ENCODE measurements around the gene PNN.
"Not testable (repeated sequence)": the region's sequence is repeated elsewhere in the genome, so short reads cannot be mapped to it uniquely, and the experiment has no call there.

Gene PNN

DNA sequence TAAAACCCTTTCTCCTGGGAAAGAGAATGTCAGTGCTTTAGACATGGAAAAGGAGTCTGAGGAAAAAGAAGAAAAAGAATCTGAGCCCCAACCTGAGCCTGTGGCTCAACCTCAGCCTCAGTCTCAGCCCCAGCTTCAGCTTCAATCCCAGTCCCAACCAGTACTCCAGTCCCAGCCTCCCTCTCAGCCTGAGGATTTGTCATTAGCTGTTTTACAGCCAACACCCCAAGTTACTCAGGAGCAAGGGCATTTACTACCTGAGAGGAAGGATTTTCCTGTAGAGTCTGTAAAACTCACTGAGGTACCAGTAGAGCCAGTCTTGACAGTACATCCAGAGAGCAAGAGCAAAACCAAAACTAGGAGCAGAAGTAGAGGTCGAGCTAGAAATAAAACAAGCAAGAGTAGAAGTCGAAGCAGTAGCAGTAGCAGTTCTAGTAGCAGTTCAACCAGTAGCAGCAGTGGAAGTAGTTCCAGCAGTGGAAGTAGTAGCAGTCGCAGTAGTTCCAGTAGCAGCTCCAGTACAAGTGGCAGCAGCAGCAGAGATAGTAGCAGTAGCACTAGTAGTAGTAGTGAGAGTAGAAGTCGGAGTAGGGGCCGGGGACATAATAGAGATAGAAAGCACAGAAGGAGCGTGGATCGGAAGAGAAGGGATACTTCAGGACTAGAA lies 6.1 kb downstream of the PNN start:
- Histone ChIP-seq H3K4me1 (ENCODE audit: insufficient read depth, low read length) (peaks cover 9% of the 10 kb centered on the region; the same call in 1 of the 2 replicates), H3K27ac (ENCODE audit: low read depth, low read length) (no peak overlapping the region), H3K9ac (ENCODE audit: low read depth, low read length) (no peak overlapping the region), H3K36me3 (ENCODE audit: insufficient read depth, low read length) (peaks cover 95% of the 10 kb centered on the region), H3K9me3 (ENCODE audit: insufficient read depth, low read depth, low read length) (no peaks in the 10 kb centered on the region), H3K4me3 (ENCODE audit: low read length) (no peak overlapping the region), H3K27me3 (ENCODE audit: insufficient read depth, low read length) (no peaks in the 10 kb centered on the region)
- 94% methylated on average over 7 of the region's 7 CpGs for WGBS

DNA sequence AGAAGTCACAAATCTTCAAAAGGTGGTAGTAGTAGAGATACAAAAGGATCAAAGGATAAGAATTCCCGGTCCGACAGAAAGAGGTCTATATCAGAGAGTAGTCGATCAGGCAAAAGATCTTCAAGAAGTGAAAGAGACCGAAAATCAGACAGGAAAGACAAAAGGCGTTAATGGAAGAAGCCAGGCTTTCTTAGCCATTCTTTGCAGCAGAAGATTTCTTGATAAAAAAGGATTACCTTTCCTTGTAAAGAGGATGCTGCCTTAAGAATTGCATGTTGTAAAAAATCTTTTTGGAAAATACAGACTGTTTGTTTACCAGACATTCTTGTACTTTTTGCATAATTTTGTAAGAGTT lies 6.6 kb downstream of the PNN start:
- Histone ChIP-seq H3K27ac (ENCODE audit: low read depth, low read length) (no peak overlapping the region), H3K9me3 (ENCODE audit: insufficient read depth, low read depth, low read length) (no peaks in the 10 kb centered on the region), H3K4me3 (ENCODE audit: low read length) (no peak overlapping the region), H3K9ac (ENCODE audit: low read depth, low read length) (no peak overlapping the region), H3K4me1 (ENCODE audit: insufficient read depth, low read length) (peaks cover 5% of the 10 kb centered on the region; the same call in 1 of the 2 replicates), H3K36me3 (ENCODE audit: insufficient read depth, low read length) (peaks cover 90% of the 10 kb centered on the region), H3K27me3 (ENCODE audit: insufficient read depth, low read length) (no peaks in the 10 kb centered on the region)
- WGBS: 91% methylated on average over 5 of the region's 5 CpGs

DNA sequence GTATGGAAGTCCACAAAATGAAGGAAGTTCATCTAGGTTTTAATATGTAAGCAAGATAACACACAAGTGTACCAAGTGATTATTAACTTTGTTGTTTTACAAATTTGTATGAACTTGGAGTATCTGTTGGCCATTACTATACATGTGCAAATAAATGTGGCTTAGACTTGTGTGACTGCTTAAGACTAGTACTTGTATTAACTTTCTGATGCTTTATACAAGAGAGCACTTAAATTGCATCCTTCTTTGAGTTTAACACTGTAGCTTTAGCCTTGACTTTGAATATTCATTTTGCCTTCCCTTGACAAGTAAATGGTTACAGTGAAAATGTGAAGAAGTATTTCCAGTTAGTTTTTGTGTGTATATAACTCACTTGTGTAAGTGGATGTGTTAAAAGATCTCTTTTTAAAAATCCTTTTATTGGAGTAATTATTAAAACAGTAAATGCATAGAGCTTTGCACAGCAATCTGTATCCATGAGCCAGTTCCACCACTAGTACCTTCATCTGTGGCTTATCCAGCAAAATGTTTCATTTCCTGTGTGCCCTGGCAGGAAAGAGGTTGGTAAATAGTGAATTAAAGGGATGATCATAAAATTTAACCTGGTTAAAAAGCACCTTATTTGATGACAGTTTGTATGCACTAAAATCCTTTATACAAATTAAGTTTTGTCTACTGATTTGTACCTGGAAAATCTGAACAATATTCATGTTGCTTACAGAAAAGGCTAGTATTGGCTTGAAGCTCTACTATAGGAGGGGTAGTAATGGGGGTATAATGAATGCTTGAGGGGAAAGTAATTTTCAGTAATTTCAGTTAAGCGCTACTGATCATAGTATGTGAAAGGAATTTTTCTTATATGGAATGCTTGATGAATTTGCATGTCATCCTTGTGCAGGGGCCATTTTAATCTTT lies 8.0 kb downstream of the PNN start:
- no peak overlapping the region for H3K4me3 ChIP-seq (ENCODE audit: low read length)
- H3K27me3 ChIP-seq (ENCODE audit: insufficient read depth, low read length): no peaks in the 10 kb centered on the region
- no peaks in the 10 kb centered on the region for H3K9me3 ChIP-seq (ENCODE audit: insufficient read depth, low read depth, low read length)
- peaks cover 11% of the 10 kb centered on the region for H3K4me1 ChIP-seq (ENCODE audit: insufficient read depth, low read length)
- peaks cover 76% of the 10 kb centered on the region for H3K36me3 ChIP-seq (ENCODE audit: insufficient read depth, low read length)
- no peak overlapping the region for H3K27ac ChIP-seq (ENCODE audit: low read depth, low read length)
- H3K9ac ChIP-seq (ENCODE audit: low read depth, low read length): no peak overlapping the region
- 96% methylated on average over 1 of the region's 1 CpG for WGBS

- peaks cover 70% of the 10 kb centered on the region for H3K36me3 ChIP-seq (ENCODE audit: insufficient read depth, low read length)
- peaks cover 14% of the 10 kb centered on the region for H3K4me1 ChIP-seq (ENCODE audit: insufficient read depth, low read length)
- H3K9ac ChIP-seq (ENCODE audit: low read depth, low read length); H3K27ac ChIP-seq (ENCODE audit: low read depth, low read length); H3K9me3 ChIP-seq (ENCODE audit: insufficient read depth, low read depth, low read length); H3K4me3 ChIP-seq (ENCODE audit: low read length); H3K27me3 ChIP-seq (ENCODE audit: insufficient read depth, low read length): not testable (repeated sequence)
- 93% methylated on average over 5 of the region's 5 CpGs for WGBS
Measured at GRCh38 chr14:39183685-39184003, 8.6 kb downstream of the PNN start.

- no peak overlapping the region for H3K9ac ChIP-seq (ENCODE audit: low read depth, low read length)
- peaks cover 59% of the 10 kb centered on the region for H3K36me3 ChIP-seq (ENCODE audit: insufficient read depth, low read length)
- peaks cover 14% of the 10 kb centered on the region for H3K4me1 ChIP-seq (ENCODE audit: insufficient read depth, low read length)
- H3K4me3 ChIP-seq (ENCODE audit: low read length): no peak overlapping the region
- no peaks in the 10 kb centered on the region for H3K27me3 ChIP-seq (ENCODE audit: insufficient read depth, low read length)
- WGBS: 96% methylated on average over 4 of the region's 4 CpGs
- no peaks in the 10 kb centered on the region for H3K9me3 ChIP-seq (ENCODE audit: insufficient read depth, low read depth, low read length)
- no peak overlapping the region for H3K27ac ChIP-seq (ENCODE audit: low read depth, low read length)
Measured at GRCh38 chr14:39184628-39185255, 9.7 kb downstream of the PNN start.

DNA sequence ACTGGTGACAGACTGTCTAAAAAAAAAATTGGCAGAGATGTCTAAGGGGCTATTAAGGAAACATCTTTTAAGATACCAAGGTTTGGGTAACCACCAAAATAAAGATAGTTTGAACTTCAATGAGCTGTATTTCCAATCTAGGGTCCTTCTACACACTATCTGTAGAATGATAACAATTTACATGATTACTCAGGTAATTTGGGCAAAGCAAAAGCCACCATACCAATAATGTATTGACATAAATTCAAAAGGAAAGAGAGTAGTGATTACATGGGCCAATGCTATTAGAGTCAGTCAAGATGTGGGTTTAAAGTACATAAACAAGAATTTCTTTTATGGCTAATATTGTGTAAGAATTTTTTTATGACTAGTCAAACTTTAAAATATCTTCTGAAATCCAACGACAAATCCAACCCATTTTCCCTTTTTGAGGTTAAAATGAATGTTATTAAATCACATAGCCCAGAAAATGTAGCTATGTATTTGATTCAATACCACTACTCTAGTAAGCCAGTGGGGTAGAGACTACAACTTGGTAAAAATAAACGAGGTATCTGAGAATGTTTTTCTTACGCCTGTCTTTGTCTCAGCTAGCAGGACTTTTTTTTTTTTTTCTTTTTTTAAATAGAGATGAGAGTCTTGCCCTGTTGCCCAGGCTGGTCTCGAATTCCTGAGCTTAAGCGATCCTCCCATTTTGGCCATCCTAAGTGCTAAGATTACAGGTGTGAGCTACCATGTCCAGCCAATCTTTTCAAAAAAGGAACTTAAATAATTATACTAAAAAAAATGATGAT lies 10.4 kb downstream of the PNN start:
- peaks cover 52% of the 10 kb centered on the region for H3K36me3 ChIP-seq (ENCODE audit: insufficient read depth, low read length)

DNA sequence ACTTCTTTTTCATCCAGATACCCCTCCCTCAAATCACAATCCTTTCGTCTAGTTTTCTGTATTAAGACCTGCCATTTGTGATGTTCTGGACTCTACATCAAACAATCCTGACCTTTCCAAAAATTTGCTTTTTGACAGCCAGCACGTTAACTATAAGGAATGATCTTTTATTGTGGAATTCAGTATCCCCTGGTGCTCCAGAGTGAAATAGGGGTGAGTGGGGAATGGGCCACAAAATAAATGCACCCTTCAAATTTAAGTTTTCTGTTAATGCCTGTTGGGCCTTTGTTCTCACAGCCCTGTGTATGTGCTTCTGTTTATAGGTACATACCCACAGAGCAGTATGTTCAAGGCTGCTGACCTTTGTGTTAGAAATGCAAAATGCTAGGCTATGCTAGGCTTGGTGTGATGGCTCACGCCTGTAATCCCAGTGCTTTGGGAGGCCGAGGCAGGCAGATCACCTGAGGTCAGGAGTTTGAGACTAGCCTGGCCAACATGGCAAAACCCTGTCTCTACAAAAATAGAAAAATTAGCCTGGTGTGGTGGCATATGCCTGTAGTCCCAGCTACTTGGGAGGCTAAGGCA lies 12.0 kb downstream of the PNN start:
- Histone ChIP-seq H3K27me3 (ENCODE audit: insufficient read depth, low read length) (no peaks in the 10 kb centered on the region), H3K9ac (ENCODE audit: low read depth, low read length) (no peak overlapping the region), H3K36me3 (ENCODE audit: insufficient read depth, low read length) (peaks cover 36% of the 10 kb centered on the region), H3K4me3 (ENCODE audit: low read length) (no peak overlapping the region), H3K9me3 (ENCODE audit: insufficient read depth, low read depth, low read length) (no peaks in the 10 kb centered on the region), H3K4me1 (ENCODE audit: insufficient read depth, low read length) (peaks cover 14% of the 10 kb centered on the region), H3K27ac (ENCODE audit: low read depth, low read length) (peak overlapping the region; percentile 37; the same call in 1 of the 2 replicates)
- 85% methylated on average over 4 of the region's 4 CpGs for WGBS

More for the DNA sequence above, 10.4 kb downstream of the PNN start:
- no peaks in the 10 kb centered on the region for H3K9me3 ChIP-seq (ENCODE audit: insufficient read depth, low read depth, low read length)
- no peak overlapping the region for H3K27ac ChIP-seq (ENCODE audit: low read depth, low read length)
- H3K4me3 ChIP-seq (ENCODE audit: low read length): no peak overlapping the region
- H3K4me1 ChIP-seq (ENCODE audit: insufficient read depth, low read length): peaks cover 14% of the 10 kb centered on the region
- no peak overlapping the region for H3K9ac ChIP-seq (ENCODE audit: low read depth, low read length)
- no peaks in the 10 kb centered on the region for H3K27me3 ChIP-seq (ENCODE audit: insufficient read depth, low read length)
- 95% methylated on average over 4 of the region's 5 CpGs for WGBS

DNA sequence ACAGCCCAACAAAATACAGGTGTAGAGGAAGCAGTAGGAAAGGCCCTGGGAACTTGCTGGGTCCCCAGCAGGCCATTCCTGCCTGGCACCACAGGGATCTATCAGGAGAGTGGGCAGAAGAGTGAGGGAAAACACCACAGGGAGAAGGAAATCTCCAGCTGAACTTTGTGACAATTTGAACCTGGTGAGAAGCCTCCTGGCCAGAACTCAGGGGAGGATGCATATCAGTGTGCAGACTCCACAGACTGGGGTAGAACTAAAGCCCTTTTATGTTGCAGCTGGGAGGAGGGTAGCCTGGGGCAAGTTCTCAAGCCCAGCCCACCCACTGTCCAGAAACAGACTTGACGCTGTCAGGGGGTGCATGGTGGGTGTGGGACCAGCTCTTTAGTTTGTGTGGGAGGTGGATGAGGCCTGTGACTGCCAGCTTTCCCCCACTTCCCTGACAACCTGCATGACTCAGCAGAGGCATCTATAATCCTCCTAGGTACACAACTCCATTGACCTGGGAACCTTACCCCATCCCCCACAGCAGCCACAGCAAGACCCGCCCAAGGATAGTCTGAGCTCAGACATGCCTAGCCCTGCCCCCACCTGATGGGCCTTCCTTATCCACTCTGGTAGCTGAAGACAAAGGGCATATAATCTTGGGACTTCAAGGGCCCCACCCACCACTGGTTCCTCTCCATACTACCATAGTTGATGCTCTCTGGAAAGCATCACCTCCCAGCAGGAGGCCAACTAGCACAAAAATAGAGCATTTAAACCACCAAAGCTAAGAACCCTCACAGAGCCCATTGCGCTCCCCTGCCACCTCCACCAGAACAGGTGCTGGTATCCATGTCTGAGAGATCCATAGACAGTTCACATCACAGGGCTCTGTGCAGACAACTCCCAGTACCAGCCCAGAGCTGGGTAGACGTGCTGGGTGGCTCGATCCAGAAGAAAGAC lies 28.9 kb downstream of the PNN start:
- Histone ChIP-seq H3K4me1 (ENCODE audit: insufficient read depth, low read length) (peaks cover 15% of the 10 kb centered on the region; the same call in 1 of the 2 replicates), H3K27me3 (ENCODE audit: insufficient read depth, low read length) (no peaks in the 10 kb centered on the region), H3K4me3 (ENCODE audit: low read length) (no peak overlapping the region), H3K9me3 (ENCODE audit: insufficient read depth, low read depth, low read length) (no peaks in the 10 kb centered on the region), H3K36me3 (ENCODE audit: insufficient read depth, low read length) (no peaks in the 10 kb centered on the region), H3K9ac (ENCODE audit: low read depth, low read length) (peak overlapping the region; percentile 42; the same call in 1 of the 2 replicates), H3K27ac (ENCODE audit: low read depth, low read length) (peak overlapping the region; percentile 90)
- 46% methylated on average over 5 of the region's 5 CpGs for WGBS

- WGBS: 84% methylated on average over 2 of the region's 2 CpGs
- H3K27me3 ChIP-seq (ENCODE audit: insufficient read depth, low read length); H3K27ac ChIP-seq (ENCODE audit: low read depth, low read length); H3K36me3 ChIP-seq (ENCODE audit: insufficient read depth, low read length); H3K9ac ChIP-seq (ENCODE audit: low read depth, low read length); H3K9me3 ChIP-seq (ENCODE audit: insufficient read depth, low read depth, low read length); H3K4me3 ChIP-seq (ENCODE audit: low read length): not testable (repeated sequence)
- peaks cover 18% of the 10 kb centered on the region for H3K4me1 ChIP-seq (ENCODE audit: insufficient read depth, low read length)
Measured at GRCh38 chr14:39207430-39207829, 32.4 kb downstream of the PNN start.

All from HUES64 (cell line).